Activated CD8-positive, alpha-beta T cell treated with anti-CD3 and anti-CD28 coated beads for 36 hours (primary cell): ENCODE results near the gene FAT2. TPM values are rescaled to one million over a fixed set of nuclear protein-coding genes. Genes with fewer than 3 reads are reported as not detected.

Source experiments
- ATAC-seq: fragments of 200-7000 bp; cut with Tn5 transposase; one replicate; pipeline ENCODE4 v1.10.0; 2021; ENCODE audit warnings: mild to moderate bottlenecking, moderate library complexity
- CTCF ChIA-PET: fragments of 350-600 bp; sonication (Branson Sonifier 250); formaldehyde crosslinking; loops from one replicate; lab custom pipeline; 2021; ENCODE audit warnings: antibody characterized with exemption; lab: Charles Lee
- POLR2A ChIA-PET: fragments of 350-600 bp; sonication (Branson Sonifier 250); formaldehyde crosslinking; loops from one replicate; lab custom pipeline; 2021; ENCODE audit warnings: antibody characterized with exemption; lab: Charles Lee
- DNase-seq: peaks from one replicate; pipeline ENCODE4 v3.0.0-alpha.2; 2020
- H3K27ac Mint-ChIP-seq: one replicate; pipeline ENCODE4 v1.8.0; 2021; ENCODE audit warnings: mild to moderate bottlenecking, mixed read lengths
- H3K27me3 Mint-ChIP-seq: one replicate; pipeline ENCODE4 v1.8.0; 2021; ENCODE audit warnings: mixed read lengths
- H3K36me3 Mint-ChIP-seq: one replicate; pipeline ENCODE4 v1.8.0; 2021; ENCODE audit warnings: low read depth, mixed read lengths
- H3K4me1 Mint-ChIP-seq: one replicate; pipeline ENCODE4 v1.8.0; 2021; ENCODE audit warnings: low read depth, mixed read lengths
- H3K4me3 Mint-ChIP-seq: one replicate; pipeline ENCODE4 v1.8.0; 2021; ENCODE audit warnings: mild to moderate bottlenecking, moderate library complexity, mixed read lengths
- H3K9me3 Mint-ChIP-seq: one replicate; pipeline ENCODE4 v1.8.0; 2021; ENCODE audit warnings: mixed read lengths
- intact Hi-C: fragments of 100-400 bp; cut with micrococcal nuclease; formaldehyde crosslinking; loops from one replicate; pipeline ENCODE4 v1.10.0; 2022
- total RNA-seq, 2 experiments: library from RNA; stranded (reverse); gene quantifications; one replicate each; pipeline ENCODE4 v1.2.3, GENCODE V29; 2021
- TF ChIP-seq, protein P1 (sequence below): fragments of 200-600 bp; IDR thresholded peaks from one replicate; pipeline ENCODE4 v1.8.0; 2022; ENCODE audit warnings: antibody characterized with exemption, mild to moderate bottlenecking

The FAT2 gene
- total RNA-seq, 2 experiments from 2014 or later: not detected

DNA sequence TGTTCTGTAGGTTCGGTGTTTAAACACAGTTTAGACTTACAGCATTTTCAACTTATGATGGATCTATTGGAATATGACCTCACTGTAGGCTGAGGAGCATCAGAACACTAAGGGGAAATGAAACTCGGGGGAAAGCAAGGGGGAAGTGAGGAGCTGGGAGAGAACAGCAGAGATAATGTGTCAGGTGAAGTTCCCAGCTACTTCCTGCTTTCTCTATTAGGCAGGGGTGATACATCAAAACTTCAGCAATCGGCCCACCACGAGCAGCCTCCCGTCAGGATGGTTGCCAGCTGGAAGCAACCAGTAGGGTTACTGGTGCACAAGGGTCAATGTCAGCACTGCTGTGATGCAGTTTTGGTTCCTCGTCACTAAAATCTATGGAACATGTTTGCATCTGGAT lies 34.3 kb downstream of the FAT2 start:
- Mint-ChIP-seq H3K27ac (no peak overlapping the region), H3K4me1 (no peaks in the 10 kb centered on the region), H3K9me3 (no peaks in the 10 kb centered on the region), H3K36me3 (no peaks in the 10 kb centered on the region), H3K4me3 (no peak overlapping the region), H3K27me3 (no peaks in the 10 kb centered on the region)
- ChIA-PET POLR2A (no interaction called here), CTCF (interaction anchor here (1.2 kb wide), 3 partner anchors 9 to 96 kb away, joined by 3 to 4 read pairs (median 3); no protein-coding TSS in a partner anchor)
- ATAC-seq (no peak), DNase-seq (no peak)
- TF ChIP-seq, protein P1, sequence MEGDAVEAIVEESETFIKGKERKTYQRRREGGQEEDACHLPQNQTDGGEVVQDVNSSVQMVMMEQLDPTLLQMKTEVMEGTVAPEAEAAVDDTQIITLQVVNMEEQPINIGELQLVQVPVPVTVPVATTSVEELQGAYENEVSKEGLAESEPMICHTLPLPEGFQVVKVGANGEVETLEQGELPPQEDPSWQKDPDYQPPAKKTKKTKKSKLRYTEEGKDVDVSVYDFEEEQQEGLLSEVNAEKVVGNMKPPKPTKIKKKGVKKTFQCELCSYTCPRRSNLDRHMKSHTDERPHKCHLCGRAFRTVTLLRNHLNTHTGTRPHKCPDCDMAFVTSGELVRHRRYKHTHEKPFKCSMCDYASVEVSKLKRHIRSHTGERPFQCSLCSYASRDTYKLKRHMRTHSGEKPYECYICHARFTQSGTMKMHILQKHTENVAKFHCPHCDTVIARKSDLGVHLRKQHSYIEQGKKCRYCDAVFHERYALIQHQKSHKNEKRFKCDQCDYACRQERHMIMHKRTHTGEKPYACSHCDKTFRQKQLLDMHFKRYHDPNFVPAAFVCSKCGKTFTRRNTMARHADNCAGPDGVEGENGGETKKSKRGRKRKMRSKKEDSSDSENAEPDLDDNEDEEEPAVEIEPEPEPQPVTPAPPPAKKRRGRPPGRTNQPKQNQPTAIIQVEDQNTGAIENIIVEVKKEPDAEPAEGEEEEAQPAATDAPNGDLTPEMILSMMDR: no peak
- intact Hi-C loops: no loop called here

DNA sequence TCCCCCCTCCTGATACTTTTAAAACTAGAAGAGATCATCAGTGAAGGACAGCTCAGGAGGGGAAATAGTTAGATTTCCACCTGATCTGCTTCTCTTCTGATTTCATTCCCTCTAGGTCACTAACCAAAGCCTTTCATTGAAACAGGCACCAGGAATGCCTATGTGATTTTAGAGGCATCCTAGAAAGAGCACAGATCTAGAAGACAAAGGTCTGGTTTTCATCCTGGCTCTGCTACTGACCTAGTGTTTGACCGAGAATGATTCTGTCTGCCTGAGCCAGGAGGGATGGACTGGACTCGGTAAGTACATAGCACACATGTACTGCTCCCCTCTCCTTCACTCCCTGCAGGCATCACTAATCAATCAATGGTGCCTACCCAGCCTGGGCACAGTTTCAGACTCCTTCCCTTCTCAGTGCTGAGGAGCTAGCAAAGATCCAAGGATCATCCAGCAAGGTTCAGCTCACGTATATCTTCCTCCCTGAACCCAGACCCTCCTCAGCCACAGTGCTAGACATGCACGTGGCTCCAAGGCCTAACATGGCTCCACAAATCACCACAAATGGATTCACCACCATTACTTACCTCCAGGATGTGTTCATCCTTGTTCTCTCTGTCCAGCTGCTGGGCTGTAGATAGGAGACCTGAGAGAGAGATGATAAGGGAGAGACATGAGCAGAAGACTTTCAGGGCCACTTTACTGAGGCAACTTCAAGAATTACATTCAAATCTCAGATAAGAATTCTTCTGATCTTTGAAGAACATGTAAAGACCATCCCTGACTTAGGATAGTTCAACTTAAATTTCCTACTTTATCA lies 35.2 kb downstream of the FAT2 start:
- no peaks in the 10 kb centered on the region for H3K36me3 Mint-ChIP-seq
- CTCF ChIA-PET: interaction anchor here (1.2 kb wide), 1 partner anchor 16 kb away, joined by 3 read pairs; no protein-coding TSS in a partner anchor
- no peaks in the 10 kb centered on the region for H3K4me1 Mint-ChIP-seq
- no peaks in the 10 kb centered on the region for H3K27me3 Mint-ChIP-seq
- ATAC-seq (no peak), DNase-seq (no peak)
- H3K27ac Mint-ChIP-seq: no peak overlapping the region
- no peaks in the 10 kb centered on the region for H3K9me3 Mint-ChIP-seq
- POLR2A ChIA-PET: no interaction called here
- TF ChIP-seq, protein P1: no peak
- intact Hi-C loops: no loop called here
- H3K4me3 Mint-ChIP-seq: no peak overlapping the region

DNA sequence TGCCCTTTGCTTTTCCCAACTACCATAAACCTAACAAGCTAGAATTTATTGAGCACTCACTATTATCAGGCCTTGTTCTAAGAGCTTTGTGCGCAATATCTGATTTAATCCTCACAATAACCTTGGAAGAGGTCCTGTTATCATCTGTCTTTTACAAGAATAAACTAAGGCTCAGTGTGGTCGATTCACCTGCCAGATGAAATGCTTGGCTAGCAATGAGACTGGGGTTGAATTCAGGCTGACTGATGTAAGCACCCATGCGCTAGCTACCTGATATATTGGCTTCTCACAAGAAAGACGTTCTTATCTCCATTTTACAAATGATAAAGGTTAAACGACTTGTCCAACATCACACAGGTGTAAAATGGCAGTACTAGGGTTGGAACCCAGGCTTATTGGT lies 37.4 kb downstream of the FAT2 start:
- Mint-ChIP-seq H3K4me1 (no peaks in the 10 kb centered on the region), H3K9me3 (no peaks in the 10 kb centered on the region), H3K27ac (no peak overlapping the region), H3K4me3 (no peak overlapping the region), H3K36me3 (no peaks in the 10 kb centered on the region), H3K27me3 (no peaks in the 10 kb centered on the region)
- intact Hi-C loops: no loop called here
- ATAC-seq: no peak
- TF ChIP-seq, protein P1: no peak
- ChIA-PET CTCF (interaction anchor here (1.2 kb wide), 1 partner anchor 105 kb away, joined by 3 read pairs; no protein-coding TSS in a partner anchor), POLR2A (no interaction called here)
- DNase-seq: no peak

DNA sequence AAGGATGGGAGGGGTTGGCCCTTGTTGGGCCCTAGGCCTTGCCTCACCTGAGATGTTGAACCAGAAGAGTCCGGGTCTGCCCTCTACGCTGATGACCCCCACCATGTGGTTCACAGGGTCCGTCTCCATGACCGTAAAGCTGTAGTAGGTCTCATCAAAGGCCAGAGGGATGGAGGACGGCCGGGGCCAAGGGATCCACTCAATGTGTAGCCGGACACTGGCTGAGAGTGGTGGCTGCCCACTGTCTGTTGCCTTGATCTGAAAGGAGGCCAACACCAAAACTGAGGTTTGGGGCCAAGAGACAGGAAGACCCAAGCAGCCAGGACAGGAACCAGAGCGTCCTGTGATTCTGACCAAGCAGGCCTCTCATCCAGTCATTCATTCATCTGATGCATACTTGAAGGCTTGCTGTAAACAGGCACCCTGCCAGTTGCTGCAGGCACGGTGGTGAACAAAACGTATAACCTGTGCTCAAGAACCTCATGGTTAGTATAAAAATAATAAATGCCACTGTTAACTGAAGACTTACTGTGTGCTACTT lies 37.9 kb downstream of the FAT2 start:
- H3K4me1 Mint-ChIP-seq: no peaks in the 10 kb centered on the region
- CTCF ChIA-PET: no interaction called here
- intact Hi-C loops: no loop called here
- DNase-seq: no peak
- POLR2A ChIA-PET: no interaction called here
- H3K4me3 Mint-ChIP-seq: no peak overlapping the region
- H3K9me3 Mint-ChIP-seq: no peaks in the 10 kb centered on the region
- no peak overlapping the region for H3K27ac Mint-ChIP-seq
- no peaks in the 10 kb centered on the region for H3K27me3 Mint-ChIP-seq
- TF ChIP-seq, protein P1: no peak
- H3K36me3 Mint-ChIP-seq: no peaks in the 10 kb centered on the region
- no peak for ATAC-seq

DNA sequence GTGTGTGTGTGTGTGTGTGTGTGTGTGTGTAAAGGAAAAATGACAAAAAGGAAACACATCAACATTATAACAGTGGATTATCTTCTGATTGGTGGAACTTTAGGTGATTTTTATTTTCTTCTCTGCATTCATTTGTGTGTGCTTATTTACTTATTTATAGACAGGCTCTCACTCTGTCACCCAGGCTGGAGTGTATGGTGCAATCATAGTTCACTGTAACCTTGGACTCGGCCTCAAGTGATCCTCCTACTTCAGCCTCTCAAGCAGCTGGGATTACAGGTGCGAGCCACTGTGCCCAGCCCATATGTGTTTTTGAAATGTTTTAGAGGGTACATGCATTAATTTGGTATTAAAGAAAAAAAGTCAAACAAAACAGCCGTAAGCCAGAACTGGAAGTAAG lies 39.1 kb downstream of the FAT2 start:
- H3K36me3 Mint-ChIP-seq: no peaks in the 10 kb centered on the region
- intact Hi-C loops: no loop called here
- no peaks in the 10 kb centered on the region for H3K9me3 Mint-ChIP-seq
- ChIA-PET CTCF (no interaction called here), POLR2A (no interaction called here)
- H3K4me3 Mint-ChIP-seq: no peak overlapping the region
- DNase-seq: no peak
- H3K27me3 Mint-ChIP-seq: no peaks in the 10 kb centered on the region
- no peak for ATAC-seq
- H3K27ac Mint-ChIP-seq: no peak overlapping the region
- no peaks in the 10 kb centered on the region for H3K4me1 Mint-ChIP-seq
- TF ChIP-seq, protein P1: no peak
